Stimulated activated CD8-positive, alpha-beta memory T cell treated with anti-CD3 and anti-CD28 coated beads, Interleukin-4, amount 100 ng/mL, for 4 hours (primary cell): ENCODE measurements around the gene TMEM151B.

Experiments
- DNase-seq, 2 donors: peaks; one replicate each; pipeline ENCODE4 v3.0.0-alpha.2; 2020; ENCODE audit warnings: low read depth in 2 of 2, low spot score in 1 of 2

TMEM151B gene

GRCh38 chr6:44232676-44233566, 37.3 kb upstream of the TMEM151B start:
- DNase-seq, result no peak

- no peak for DNase-seq
Measured at GRCh38 chr6:44233567-44234100, 36.6 kb upstream of the TMEM151B start.

GRCh38 chr6:44234101-44235025, 35.9 kb upstream of the TMEM151B start:
- no peak for DNase-seq

- DNase-seq, result no peak
Measured at GRCh38 chr6:44235269-44235668, 35.0 kb upstream of the TMEM151B start.

GRCh38 chr6:44235891-44236516, 34.2 kb upstream of the TMEM151B start:
- DNase-seq, result no peak

GRCh38 chr6:44237021-44237812, 33.0 kb upstream of the TMEM151B start:
- DNase-seq, result peak; percentile 43 to 57

- peak; percentile 55 to 56 for DNase-seq
Measured at GRCh38 chr6:44237813-44238433, 32.3 kb upstream of the TMEM151B start.

- DNase-seq, result no peak
Measured at GRCh38 chr6:44238687-44239350, 31.4 kb upstream of the TMEM151B start.

GRCh38 chr6:44243345-44243744, 26.9 kb upstream of the TMEM151B start:
- no peak for DNase-seq

- no peak for DNase-seq
Measured at GRCh38 chr6:44245391-44245911, 24.8 kb upstream of the TMEM151B start.

- peak; percentile 70 to 75 for DNase-seq
Measured at GRCh38 chr6:44245912-44246662, 24.2 kb upstream of the TMEM151B start.

- peak; percentile 96 for DNase-seq
Measured at GRCh38 chr6:44246663-44247337, 23.4 kb upstream of the TMEM151B start, which contains the start of gene HSP90AB1. Gene HSP90AB1 (plus strand): TSS chr6:44247101. CDS start chr6:44248630, 1,529 bp downstream.

- peak; percentile 83 to 91 for DNase-seq
Measured at GRCh38 chr6:44247338-44248302, 22.6 kb upstream of the TMEM151B start.

- no peak for DNase-seq
Measured at GRCh38 chr6:44248579-44248978, 21.7 kb upstream of the TMEM151B start.

- no peak for DNase-seq
Measured at GRCh38 chr6:44249082-44249748, 21.0 kb upstream of the TMEM151B start.
